ENCODE measurements around the gene FEZF1.
A peak's percentile ranks its signal among the peaks of the same experiment; 100 is the strongest.

DNA sequence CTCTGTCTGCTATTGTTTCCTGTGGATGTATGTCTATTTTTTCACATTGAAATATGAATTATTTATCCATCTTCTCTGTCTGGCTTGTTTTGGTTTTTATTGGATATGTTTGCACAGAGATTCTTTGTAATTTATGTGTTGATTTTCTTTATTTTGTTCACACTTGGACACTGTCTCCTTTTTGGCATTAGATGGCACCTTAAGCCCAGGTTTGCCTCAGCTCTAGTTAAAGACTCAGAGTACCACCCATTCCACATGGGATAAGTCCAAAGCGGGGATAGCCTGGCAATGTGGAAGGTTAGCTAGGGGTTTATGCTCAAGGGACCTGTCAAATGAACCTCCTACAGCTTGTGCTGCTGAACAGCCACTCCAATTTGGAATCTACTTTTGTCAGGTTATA, 14.1 kb downstream of the FEZF1 start:
- no peak for TF ChIP-seq EZH2 (IDR thresholded peaks at IDR 0.05; ENCODE audit: borderline replicate concordance, low read length)
- TF ChIP-seq, protein P1, sequence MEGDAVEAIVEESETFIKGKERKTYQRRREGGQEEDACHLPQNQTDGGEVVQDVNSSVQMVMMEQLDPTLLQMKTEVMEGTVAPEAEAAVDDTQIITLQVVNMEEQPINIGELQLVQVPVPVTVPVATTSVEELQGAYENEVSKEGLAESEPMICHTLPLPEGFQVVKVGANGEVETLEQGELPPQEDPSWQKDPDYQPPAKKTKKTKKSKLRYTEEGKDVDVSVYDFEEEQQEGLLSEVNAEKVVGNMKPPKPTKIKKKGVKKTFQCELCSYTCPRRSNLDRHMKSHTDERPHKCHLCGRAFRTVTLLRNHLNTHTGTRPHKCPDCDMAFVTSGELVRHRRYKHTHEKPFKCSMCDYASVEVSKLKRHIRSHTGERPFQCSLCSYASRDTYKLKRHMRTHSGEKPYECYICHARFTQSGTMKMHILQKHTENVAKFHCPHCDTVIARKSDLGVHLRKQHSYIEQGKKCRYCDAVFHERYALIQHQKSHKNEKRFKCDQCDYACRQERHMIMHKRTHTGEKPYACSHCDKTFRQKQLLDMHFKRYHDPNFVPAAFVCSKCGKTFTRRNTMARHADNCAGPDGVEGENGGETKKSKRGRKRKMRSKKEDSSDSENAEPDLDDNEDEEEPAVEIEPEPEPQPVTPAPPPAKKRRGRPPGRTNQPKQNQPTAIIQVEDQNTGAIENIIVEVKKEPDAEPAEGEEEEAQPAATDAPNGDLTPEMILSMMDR (IDR thresholded peaks at IDR 0.05; ENCODE audit: low read length) = 0 out of 2 replicates have a peak, but pooled peaks have one; percentile 6

Data from OCI-LY1 (cell line).